ENCODE results near the gene OSBP2.
"Not testable (repeated sequence)": the region's sequence is repeated elsewhere in the genome, so short reads cannot be mapped to it uniquely, and the experiment has no call there.

The OSBP2 gene

GRCh38 chr22:30754521-30754920, 59.8 kb downstream of the OSBP2 start:
- no peak for DNase-seq (ENCODE audit: low read depth in 3 of 3, low spot score in 1 of 3)

- peak in 2 of 3 donors; percentile 6 to 18 for DNase-seq (ENCODE audit: low read depth in 3 of 3, low spot score in 1 of 3)
These were observed 60.5 kb downstream of the OSBP2 start for GRCh38 chr22:30754971-30755758.

- no peak for DNase-seq (ENCODE audit: low read depth in 3 of 3, low spot score in 1 of 3)
These were observed 61.1 kb downstream of the OSBP2 start for GRCh38 chr22:30755759-30756124.

GRCh38 chr22:30763815-30764673, 69.4 kb downstream of the OSBP2 start:
- peak in 2 of 3 donors; percentile 7 to 10 for DNase-seq (ENCODE audit: low read depth in 3 of 3, low spot score in 1 of 3)

GRCh38 chr22:30767661-30768060, 73.0 kb downstream of the OSBP2 start:
- DNase-seq (ENCODE audit: low read depth in 3 of 3, low spot score in 1 of 3), result no peak

- no peak for DNase-seq (ENCODE audit: low read depth in 3 of 3, low spot score in 1 of 3)
These were observed 76.0 kb downstream of the OSBP2 start for GRCh38 chr22:30770716-30771115.

- no peak for DNase-seq (ENCODE audit: low read depth in 3 of 3, low spot score in 1 of 3)
These were observed 79.2 kb downstream of the OSBP2 start for GRCh38 chr22:30773919-30774318.

GRCh38 chr22:30774566-30774965, 79.9 kb downstream of the OSBP2 start:
- no peak for DNase-seq (ENCODE audit: low read depth in 3 of 3, low spot score in 1 of 3)

GRCh38 chr22:30776476-30776875, 81.8 kb downstream of the OSBP2 start:
- DNase-seq (ENCODE audit: low read depth in 3 of 3, low spot score in 1 of 3), result no peak

- DNase-seq (ENCODE audit: low read depth in 3 of 3, low spot score in 1 of 3), result not testable (repeated sequence)
These were observed 82.5 kb downstream of the OSBP2 start for GRCh38 chr22:30777146-30777545.

GRCh38 chr22:30777587-30777986, 82.9 kb downstream of the OSBP2 start:
- DNase-seq (ENCODE audit: low read depth in 3 of 3, low spot score in 1 of 3), result no peak

- no peak for DNase-seq (ENCODE audit: low read depth in 3 of 3, low spot score in 1 of 3)
These were observed 83.6 kb downstream of the OSBP2 start for GRCh38 chr22:30778261-30778660.

GRCh38 chr22:30780026-30780425, 85.4 kb downstream of the OSBP2 start:
- no peak for DNase-seq (ENCODE audit: low read depth in 3 of 3, low spot score in 1 of 3)

- DNase-seq (ENCODE audit: low read depth in 3 of 3, low spot score in 1 of 3), result no peak
These were observed 86.7 kb downstream of the OSBP2 start for GRCh38 chr22:30781271-30781875.

- DNase-seq (ENCODE audit: low read depth in 3 of 3, low spot score in 1 of 3), result no peak
These were observed 87.9 kb downstream of the OSBP2 start for GRCh38 chr22:30782613-30783012.

GRCh38 chr22:30783021-30783420, 88.3 kb downstream of the OSBP2 start:
- no peak for DNase-seq (ENCODE audit: low read depth in 3 of 3, low spot score in 1 of 3)

- no peak for DNase-seq (ENCODE audit: low read depth in 3 of 3, low spot score in 1 of 3)
These were observed 90.9 kb downstream of the OSBP2 start for GRCh38 chr22:30785527-30785926.

GRCh38 chr22:30790366-30790765, 95.7 kb downstream of the OSBP2 start:
- no peak for DNase-seq (ENCODE audit: low read depth in 3 of 3, low spot score in 1 of 3)

GRCh38 chr22:30792456-30792855, 97.8 kb downstream of the OSBP2 start:
- DNase-seq (ENCODE audit: low read depth in 3 of 3, low spot score in 1 of 3), result no peak

- DNase-seq (ENCODE audit: low read depth in 3 of 3, low spot score in 1 of 3), result no peak
These were observed 100.4 kb downstream of the OSBP2 start for GRCh38 chr22:30795118-30795517.

- DNase-seq (ENCODE audit: low read depth in 3 of 3, low spot score in 1 of 3), result no peak
These were observed 107.0 kb downstream of the OSBP2 start for GRCh38 chr22:30801695-30802094.

All from stimulated activated CD4-positive, alpha-beta T cell treated with anti-CD3 and anti-CD28 coated beads, TNF-alpha, amount 100 ng/mL, for 1 hour (primary cell).